ENCODE results near the gene NHERF2.

DNA sequence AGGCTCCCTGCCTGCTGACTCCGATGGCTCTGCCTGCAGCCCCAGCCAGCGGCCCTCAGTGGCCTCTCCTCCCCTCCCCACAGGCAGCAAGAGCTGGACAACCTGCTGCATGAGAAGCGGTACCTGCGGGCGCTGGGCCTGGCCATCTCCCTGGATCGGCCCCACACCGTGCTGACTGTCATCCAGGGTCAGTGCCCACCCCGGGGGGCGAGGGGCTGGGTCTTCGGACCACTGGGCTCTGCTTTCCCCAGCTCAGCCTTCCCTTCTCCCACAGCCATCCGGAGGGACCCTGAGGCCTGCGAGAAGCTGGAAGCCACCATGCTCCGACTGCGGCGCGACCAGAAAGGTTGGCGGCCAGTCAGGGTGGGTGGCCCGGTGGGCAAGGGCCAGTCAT, 48.8 kb upstream of the NHERF2 start:
- no peak for TF ChIP-seq POLR2A (IDR thresholded peaks at IDR 0.05; ENCODE audit: extremely low read depth, insufficient read length)
- TF ChIP-seq, protein P1, sequence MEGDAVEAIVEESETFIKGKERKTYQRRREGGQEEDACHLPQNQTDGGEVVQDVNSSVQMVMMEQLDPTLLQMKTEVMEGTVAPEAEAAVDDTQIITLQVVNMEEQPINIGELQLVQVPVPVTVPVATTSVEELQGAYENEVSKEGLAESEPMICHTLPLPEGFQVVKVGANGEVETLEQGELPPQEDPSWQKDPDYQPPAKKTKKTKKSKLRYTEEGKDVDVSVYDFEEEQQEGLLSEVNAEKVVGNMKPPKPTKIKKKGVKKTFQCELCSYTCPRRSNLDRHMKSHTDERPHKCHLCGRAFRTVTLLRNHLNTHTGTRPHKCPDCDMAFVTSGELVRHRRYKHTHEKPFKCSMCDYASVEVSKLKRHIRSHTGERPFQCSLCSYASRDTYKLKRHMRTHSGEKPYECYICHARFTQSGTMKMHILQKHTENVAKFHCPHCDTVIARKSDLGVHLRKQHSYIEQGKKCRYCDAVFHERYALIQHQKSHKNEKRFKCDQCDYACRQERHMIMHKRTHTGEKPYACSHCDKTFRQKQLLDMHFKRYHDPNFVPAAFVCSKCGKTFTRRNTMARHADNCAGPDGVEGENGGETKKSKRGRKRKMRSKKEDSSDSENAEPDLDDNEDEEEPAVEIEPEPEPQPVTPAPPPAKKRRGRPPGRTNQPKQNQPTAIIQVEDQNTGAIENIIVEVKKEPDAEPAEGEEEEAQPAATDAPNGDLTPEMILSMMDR (IDR thresholded peaks at IDR 0.05; ENCODE audit: low read depth, low read length): no peak

All from NB4 (cell line).